PC-3 (cell line): ENCODE data around the gene NCS1. TPM values are rescaled to one million over a fixed set of nuclear protein-coding genes. Genes with fewer than 3 reads are reported as not detected.

Experiments used
- ATAC-seq: fragments of 200-7000 bp; cut with Tn5 transposase; 2 replicates; pipeline ENCODE4 v1.9.1; 2020; ENCODE audit warnings: mild to moderate bottlenecking, moderate library complexity
- BruUV-seq: library from RNA; stranded (reverse); fragments of 400-500 nt; replicated peaks from 2 replicates; lab custom pipeline; 2021; lab: Mats Ljungman, UMichigan
- CTCF ChIA-PET: fragments of 300-600 bp; sonication (Branson Sonifier 250); formaldehyde crosslinking; loops from one replicate; lab custom pipeline; 2022; ENCODE audit warnings: antibody characterized with exemption; lab: Charles Lee
- POLR2A ChIA-PET: fragments of 300-600 bp; sonication (Branson Sonifier 250); formaldehyde crosslinking; loops from one replicate; lab custom pipeline; 2022; ENCODE audit warnings: antibody characterized with exemption; ENCODE audit not compliant: unreplicated experiment; lab: Charles Lee
- DNase-seq: peaks from one replicate; pipeline ENCODE4 v3.0.0-alpha.2; 2015
- H2AFZ ChIP-seq: fragments of 300-600 bp; sonication (generic); 2 replicates; pipeline ENCODE4 v1.6.0; 2016; ENCODE audit warnings: antibody characterized with exemption, low read length
- H3F3A ChIP-seq: fragments of 300-600 bp; sonication (generic); one replicate; pipeline ENCODE4 v1.6.0; 2017; ENCODE audit warnings: antibody characterized with exemption, low read length, control low read depth, mild to moderate bottlenecking; ENCODE audit not compliant: unreplicated experiment
- H3K27ac ChIP-seq: fragments of 300-600 bp; sonication (generic); 2 replicates; pipeline ENCODE4 v1.5.1; 2016; ENCODE audit warnings: mild to moderate bottlenecking, low read length
- H3K27me3 ChIP-seq: fragments of 300-600 bp; sonication (generic); 2 replicates; pipeline ENCODE4 v1.6.1; 2016; ENCODE audit warnings: low read length, mixed read lengths
- H3K36me3 ChIP-seq: fragments of 300-600 bp; sonication (generic); 2 replicates; pipeline ENCODE4 v1.6.1; 2016; ENCODE audit warnings: low read depth, mixed run types, low read length, mixed read lengths
- H3K4me1 ChIP-seq: fragments of 300-600 bp; sonication (generic); 2 replicates; pipeline ENCODE4 v1.5.1; 2016; ENCODE audit warnings: low read length; ENCODE audit not compliant: insufficient read depth
- H3K4me2 ChIP-seq: fragments of 300-600 bp; sonication (generic); 2 replicates; pipeline ENCODE4 v1.6.0; 2016; ENCODE audit warnings: low read length
- H3K4me3 ChIP-seq: fragments of 300-600 bp; sonication (generic); 2 replicates; pipeline ENCODE4 v1.5.1; 2016; ENCODE audit warnings: mild to moderate bottlenecking, low read length, mixed read lengths
- H3K79me2 ChIP-seq: fragments of 300-600 bp; sonication (generic); 2 replicates; pipeline ENCODE4 v1.6.1; 2017; ENCODE audit warnings: low read length, mixed read lengths
- H3K9ac ChIP-seq: fragments of 300-600 bp; sonication (generic); 2 replicates; pipeline ENCODE4 v1.6.0; 2016; ENCODE audit warnings: mild to moderate bottlenecking, low read length
- H3K9me2 ChIP-seq: fragments of 300-600 bp; sonication (generic); replicated peaks from 2 replicates; pipeline ENCODE4 v1.6.1; 2016; ENCODE audit warnings: mixed run types, low read length, mixed read lengths
- H3K9me3 ChIP-seq: fragments of 300-600 bp; sonication (generic); 2 replicates; pipeline ENCODE4 v1.6.1; 2016; ENCODE audit warnings: low read length, mixed read lengths
- H4K20me1 ChIP-seq: fragments of 300-600 bp; sonication (generic); 2 replicates; pipeline ENCODE4 v1.6.1; 2016; ENCODE audit warnings: low read length, mixed read lengths
- CTCF ChIP-seq: fragments of 300-600 bp; sonication (generic); conservative IDR thresholded peaks from 2 replicates; pipeline ENCODE4 v1.5.1; 2017; ENCODE audit warnings: antibody characterized with exemption, low read depth, mild to moderate bottlenecking, low read length
- EZH2 ChIP-seq: fragments of 300-600 bp; sonication (generic); IDR thresholded peaks from one replicate; pipeline ENCODE4 v1.6.1; 2017; ENCODE audit warnings: antibody characterized with exemption, mild to moderate bottlenecking, low read length; ENCODE audit not compliant: unreplicated experiment
- EZH2phosphoT487 ChIP-seq: fragments of 300-600 bp; sonication (generic); IDR thresholded peaks from 2 replicates; pipeline ENCODE4 v1.6.1; 2018; ENCODE audit warnings: mild to moderate bottlenecking, antibody characterized with exemption, low read length, borderline replicate concordance
- intact Hi-C: fragments of 100-400 bp; cut with micrococcal nuclease; formaldehyde crosslinking; loops from 2 replicates; pipeline ENCODE4 v1.9.0; 2023
- total RNA-seq: library from RNA; depleted of rRNA; stranded (reverse); fragments of >200 nt; gene quantifications from 2 replicates; pipeline ENCODE4 v1.2.3, GENCODE V29; 2014

Gene NCS1
- total RNA-seq, 1 experiment from 2014 or later: 14.0 TPM

DNA sequence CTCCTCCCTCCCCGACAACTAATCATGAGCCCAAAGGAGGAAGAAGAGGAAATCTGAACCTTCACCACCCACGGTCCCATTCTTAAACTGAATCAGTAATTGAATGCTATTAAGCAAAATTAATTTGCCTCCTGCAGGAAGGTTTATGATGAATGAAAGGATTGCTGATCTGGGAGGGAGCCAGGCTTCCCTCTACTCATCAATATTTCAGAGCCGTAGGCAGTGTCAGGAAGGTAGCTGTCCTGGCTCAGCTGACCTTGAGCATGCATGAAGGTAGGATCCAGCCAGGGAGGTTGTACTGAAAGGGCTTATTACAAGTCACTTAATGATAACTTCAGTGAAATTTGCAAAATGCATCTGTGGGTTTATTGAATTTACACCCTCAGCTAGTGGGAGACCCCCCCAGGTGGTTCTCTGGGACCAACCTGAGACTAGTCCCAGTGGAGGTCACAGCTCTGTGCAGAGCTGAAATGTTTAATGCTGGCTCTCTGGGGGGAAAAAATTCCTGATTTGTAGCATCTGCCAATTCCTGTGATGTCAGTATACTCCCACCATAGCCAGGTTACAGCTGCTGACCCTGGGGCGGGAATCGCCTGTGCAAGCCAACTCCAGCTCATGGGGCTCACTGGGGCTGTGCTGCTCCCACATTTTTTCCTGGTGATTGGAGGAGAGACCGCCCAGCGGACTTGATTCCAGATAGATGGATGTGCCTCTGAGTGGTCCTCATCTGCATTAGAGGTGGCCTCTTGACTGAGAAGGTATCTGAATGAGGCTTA, 47.9 kb upstream of the NCS1 start:
- Histone ChIP-seq H3F3A (no peaks in the 10 kb centered on the region), H3K79me2 (no peaks in the 10 kb centered on the region), H3K27ac (no peak overlapping the region), H2AFZ (no peak overlapping the region), H3K27me3 (no peaks in the 10 kb centered on the region), H3K9me2 (no peaks in the 10 kb centered on the region), H3K4me3 (no peak overlapping the region), H4K20me1 (no peaks in the 10 kb centered on the region), H3K9me3 (no peaks in the 10 kb centered on the region), H3K4me1 (peaks cover 11% of the 10 kb centered on the region; the same call in 1 of the 2 replicates), H3K4me2 (no peak overlapping the region), H3K36me3 (0 out of 2 replicates have a peak, but pooled peaks cover 6% of the 10 kb centered on the region), H3K9ac (no peak overlapping the region)
- ATAC-seq (no peak), DNase-seq (no peak)
- ChIA-PET POLR2A (interaction anchor here (0.6 kb wide), 1 partner anchor 239 kb away, joined by 3 read pairs; no protein-coding TSS in a partner anchor), CTCF (no interaction called here)
- BruUV-seq: no TSS peak
- TF ChIP-seq EZH2phosphoT487 (no peak), EZH2 (no peak), CTCF (no peak)
- intact Hi-C loops: no loop called here

- intact Hi-C loops: no loop called here
- ATAC-seq: no peak
- TF ChIP-seq CTCF (no peak), EZH2phosphoT487 (no peak), EZH2 (no peak)
- CTCF ChIA-PET: no interaction called here
- Histone ChIP-seq H3K27me3 (no peaks in the 10 kb centered on the region), H3K9me3 (no peaks in the 10 kb centered on the region), H3K9me2 (no peaks in the 10 kb centered on the region), H3K36me3 (0 out of 2 replicates have a peak, but pooled peaks cover 6% of the 10 kb centered on the region), H3K4me2 (no peak overlapping the region), H3K9ac (no peak overlapping the region), H3K79me2 (no peaks in the 10 kb centered on the region), H3K4me1 (peaks cover 15% of the 10 kb centered on the region; the same call in 1 of the 2 replicates), H3F3A (no peaks in the 10 kb centered on the region), H3K4me3 (no peak overlapping the region), H3K27ac (no peak overlapping the region), H4K20me1 (no peaks in the 10 kb centered on the region), H2AFZ (no peak overlapping the region)
- no TSS peak for BruUV-seq
- DNase-seq: no peak
- POLR2A ChIA-PET: no interaction called here
Measured at GRCh38 chr9:130126721-130127433, 45.3 kb upstream of the NCS1 start.

DNA sequence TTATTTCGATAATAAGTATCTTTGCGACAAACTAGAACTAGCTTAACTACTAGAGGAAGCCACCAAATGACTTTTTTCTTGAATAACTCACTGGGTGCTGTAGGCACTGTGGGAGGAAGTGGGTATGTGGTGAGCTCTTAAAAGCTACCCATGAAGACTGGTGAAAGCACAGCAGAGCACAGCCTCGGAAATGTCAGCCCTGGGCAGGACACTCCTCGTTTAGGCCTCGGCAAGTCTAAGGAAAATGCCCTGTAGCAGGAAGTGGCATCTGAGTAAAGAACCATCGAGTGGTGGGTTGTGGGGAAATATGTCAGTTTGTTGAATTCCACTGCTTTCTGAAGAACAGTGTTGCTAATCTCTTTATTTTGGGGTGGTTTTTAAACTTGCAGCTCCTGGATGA, 44.0 kb upstream of the NCS1 start:
- CTCF ChIA-PET: no interaction called here
- no peak overlapping the region for H3K4me2 ChIP-seq
- peak overlapping the region; percentile 32; the same call in 1 of the 2 replicates for H3K9ac ChIP-seq
- no peaks in the 10 kb centered on the region for H3K27me3 ChIP-seq
- BruUV-seq: no TSS peak
- H3K9me2 ChIP-seq: no peaks in the 10 kb centered on the region
- H3K9me3 ChIP-seq: no peaks in the 10 kb centered on the region
- POLR2A ChIA-PET: no interaction called here
- H3K4me3 ChIP-seq: no peak overlapping the region
- no peaks in the 10 kb centered on the region for H3F3A ChIP-seq
- TF ChIP-seq CTCF: no peak
- TF ChIP-seq EZH2phosphoT487: no peak
- DNase-seq (no peak), ATAC-seq (no peak)
- no peaks in the 10 kb centered on the region for H4K20me1 ChIP-seq
- H3K36me3 ChIP-seq: 0 out of 2 replicates have a peak, but pooled peaks cover 6% of the 10 kb centered on the region
- H3K4me1 ChIP-seq: peaks cover 15% of the 10 kb centered on the region; the same call in 1 of the 2 replicates
- no peak overlapping the region for H2AFZ ChIP-seq
- H3K27ac ChIP-seq: peak overlapping the region; percentile 73
- H3K79me2 ChIP-seq: no peaks in the 10 kb centered on the region
- intact Hi-C loops: no loop called here
